Activated CD8-positive, alpha-beta memory T cell treated with anti-CD3 and anti-CD28 coated beads, Interleukin-2, amount 50 U/mL, for 48 hours (primary cell): ENCODE results near the gene CDHR2.
"Not testable (repeated sequence)": the region's sequence is repeated elsewhere in the genome, so short reads cannot be mapped to it uniquely, and the experiment has no call there.

Source experiments
- DNase-seq: peaks from one replicate; pipeline ENCODE4 v3.0.0-alpha.2; 2020

Gene CDHR2

DNA sequence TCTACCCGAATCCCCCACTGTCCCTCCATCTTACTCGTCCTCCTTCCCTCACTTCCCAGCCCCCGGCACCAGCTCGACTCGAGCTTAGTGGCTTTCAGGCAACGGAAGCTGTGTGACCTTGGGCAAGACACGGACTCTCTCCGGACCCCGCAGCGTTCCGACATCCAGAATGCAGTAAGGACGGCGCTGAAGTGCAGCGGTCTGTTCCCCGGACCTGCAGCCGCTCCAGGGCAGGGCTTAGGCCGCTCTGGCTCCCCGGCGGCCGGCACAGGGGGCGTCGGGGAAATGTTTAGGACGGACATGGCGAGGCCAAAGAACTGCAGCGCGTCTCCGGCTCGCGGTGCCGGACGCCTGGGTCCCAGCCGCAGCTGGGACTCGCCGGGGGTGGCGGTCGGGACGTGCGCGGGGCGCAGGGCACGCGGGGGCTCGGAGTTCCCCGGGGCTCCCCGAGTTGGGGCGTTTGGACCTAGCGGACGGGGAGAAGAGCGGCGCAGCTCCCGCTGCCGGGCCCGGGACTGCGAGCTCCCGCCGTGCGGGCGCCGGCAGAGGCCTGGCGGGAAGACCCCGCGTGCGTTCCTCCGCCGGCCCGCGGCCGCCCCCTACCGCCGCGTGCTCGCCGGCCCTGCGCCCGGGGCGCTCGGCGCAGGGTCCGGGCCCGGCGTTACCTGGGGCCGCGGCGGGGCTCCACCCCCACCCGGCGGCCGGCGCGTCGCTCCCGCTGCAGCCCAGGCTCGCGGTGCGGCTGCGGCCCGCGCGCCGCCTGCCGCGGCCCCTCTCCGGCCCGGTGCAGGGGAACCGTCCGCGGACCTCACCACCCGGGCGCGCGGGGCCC is 6.3 kb upstream of the CDHR2 start:
- peak; percentile 71 for DNase-seq

GRCh38 chr5:176543428-176544182 is 5.5 kb upstream of the CDHR2 start:
- DNase-seq: peak; percentile 88

DNA sequence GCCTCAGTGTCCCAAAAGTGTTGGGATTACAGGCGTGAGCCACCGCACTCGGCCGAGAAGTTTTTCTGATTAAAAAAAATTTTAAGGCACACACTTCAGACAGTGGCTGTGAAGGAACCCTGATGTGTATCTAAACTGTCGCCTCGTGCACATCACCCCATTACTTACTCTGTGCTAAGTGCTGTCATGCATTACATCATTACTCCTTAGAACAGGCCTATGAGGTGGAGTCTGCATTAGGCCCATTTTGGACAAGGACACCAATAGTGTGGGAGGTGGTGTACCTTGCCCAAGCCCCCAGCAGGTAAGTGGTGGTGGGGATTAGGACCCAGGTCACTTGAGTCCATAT is 3.8 kb upstream of the CDHR2 start:
- DNase-seq: no peak

DNA sequence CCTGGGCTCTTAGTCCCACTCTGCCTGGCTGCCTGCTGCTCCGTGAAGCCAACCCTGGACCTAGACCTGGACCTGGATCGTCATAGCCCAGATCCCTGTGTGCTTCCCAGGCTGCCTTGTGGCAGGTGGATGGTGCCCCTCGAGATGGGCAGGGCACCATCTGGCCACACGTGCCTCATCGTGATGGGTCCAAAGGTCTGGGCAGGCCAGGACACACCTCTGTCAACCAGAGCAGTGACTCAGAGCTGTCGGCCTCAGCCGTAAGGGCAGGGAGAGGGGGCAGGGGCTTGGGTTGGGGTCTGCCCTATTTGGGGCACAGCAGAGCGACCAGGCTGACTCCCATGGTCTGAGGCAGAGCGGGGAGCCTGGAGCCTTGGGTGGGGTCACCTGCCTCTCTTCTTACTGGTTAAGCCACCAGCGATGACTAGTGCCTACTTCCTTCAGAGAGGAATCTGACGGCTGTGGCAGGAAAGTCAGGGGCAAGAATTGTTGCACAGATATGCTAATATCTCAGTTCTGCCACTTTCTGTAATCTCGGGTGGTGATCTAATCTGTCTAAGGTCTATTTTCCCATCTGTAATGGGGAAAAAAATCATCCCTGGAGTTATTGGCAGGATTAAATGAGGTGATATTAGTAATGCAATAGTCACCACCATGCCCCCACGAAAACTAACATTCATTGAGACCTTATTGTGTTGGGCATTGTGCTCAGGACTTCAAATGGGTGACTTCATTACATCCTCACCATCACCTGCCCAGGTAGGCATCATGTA is 3.2 kb upstream of the CDHR2 start:
- DNase-seq: no peak

DNA sequence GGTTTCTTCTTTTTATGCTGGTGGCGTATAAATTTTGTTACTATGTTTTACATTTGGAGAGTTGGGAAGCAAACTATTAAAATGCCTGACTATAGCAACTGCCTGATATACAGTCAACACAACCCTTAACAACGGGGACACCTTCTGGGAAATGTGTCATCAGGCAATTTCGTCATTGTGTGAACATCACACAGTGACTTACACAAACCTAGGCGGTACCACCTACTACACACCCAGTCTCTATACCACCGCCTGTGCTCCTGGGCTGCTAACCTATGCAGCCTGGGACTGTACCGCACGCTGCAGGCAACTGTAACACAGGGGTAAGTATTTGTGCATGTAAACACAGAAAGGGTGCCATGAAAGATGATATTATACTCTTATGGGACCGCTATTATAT is 1.3 kb upstream of the CDHR2 start:
- DNase-seq: no peak

DNA sequence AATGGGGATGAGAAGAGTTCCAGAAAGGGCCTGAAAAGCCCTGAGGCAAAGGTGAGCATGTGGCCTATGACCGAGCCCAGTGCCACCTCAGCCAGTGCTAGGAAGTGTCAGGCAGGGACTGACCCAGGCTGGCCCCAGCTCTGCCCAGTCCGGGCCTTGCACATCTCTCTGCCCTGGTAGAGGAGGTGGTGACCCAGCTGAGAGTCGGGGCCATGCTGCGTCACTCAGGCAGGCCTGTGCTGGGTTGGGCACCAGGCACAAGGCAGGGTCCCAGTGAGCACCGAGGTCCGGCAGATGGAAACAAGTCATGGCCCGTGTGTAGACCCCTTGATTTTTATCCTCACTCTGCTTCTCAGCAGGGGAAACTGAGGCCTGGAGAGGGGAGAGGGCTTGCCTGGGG is 729 bp downstream of the CDHR2 start:
- no peak for DNase-seq

- no peak for DNase-seq
Measured at GRCh38 chr5:176550275-176550831, 1.2 kb downstream of the CDHR2 start.

- not testable (repeated sequence) for DNase-seq
Measured at GRCh38 chr5:176550937-176551336, 1.8 kb downstream of the CDHR2 start.

DNA sequence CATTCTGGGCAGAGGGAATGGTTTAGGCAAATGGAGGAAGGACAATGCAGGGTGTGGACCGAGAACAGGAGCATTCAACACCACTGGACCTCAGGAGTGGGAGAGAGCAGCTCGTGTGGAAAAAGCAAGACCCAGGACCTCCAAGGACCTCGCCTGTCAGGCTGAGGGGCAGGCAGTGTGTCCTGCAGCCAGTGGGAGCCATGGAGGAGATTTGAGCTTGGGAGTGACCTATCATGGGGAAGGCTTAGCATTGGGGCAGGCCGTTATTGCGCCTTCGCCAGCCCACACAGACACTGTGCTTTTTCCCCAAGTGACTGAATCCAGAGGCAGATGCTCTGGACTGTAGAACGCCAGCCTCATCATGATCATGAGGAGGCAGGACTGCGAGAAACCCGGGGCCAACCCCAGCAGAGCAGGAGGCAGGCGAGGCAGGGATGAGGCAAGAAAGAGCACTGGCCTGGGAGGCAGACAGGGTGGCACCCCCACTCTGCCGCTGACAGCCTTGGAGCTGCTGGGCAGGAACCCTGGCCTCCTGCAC is 3.3 kb downstream of the CDHR2 start:
- DNase-seq: no peak

DNA sequence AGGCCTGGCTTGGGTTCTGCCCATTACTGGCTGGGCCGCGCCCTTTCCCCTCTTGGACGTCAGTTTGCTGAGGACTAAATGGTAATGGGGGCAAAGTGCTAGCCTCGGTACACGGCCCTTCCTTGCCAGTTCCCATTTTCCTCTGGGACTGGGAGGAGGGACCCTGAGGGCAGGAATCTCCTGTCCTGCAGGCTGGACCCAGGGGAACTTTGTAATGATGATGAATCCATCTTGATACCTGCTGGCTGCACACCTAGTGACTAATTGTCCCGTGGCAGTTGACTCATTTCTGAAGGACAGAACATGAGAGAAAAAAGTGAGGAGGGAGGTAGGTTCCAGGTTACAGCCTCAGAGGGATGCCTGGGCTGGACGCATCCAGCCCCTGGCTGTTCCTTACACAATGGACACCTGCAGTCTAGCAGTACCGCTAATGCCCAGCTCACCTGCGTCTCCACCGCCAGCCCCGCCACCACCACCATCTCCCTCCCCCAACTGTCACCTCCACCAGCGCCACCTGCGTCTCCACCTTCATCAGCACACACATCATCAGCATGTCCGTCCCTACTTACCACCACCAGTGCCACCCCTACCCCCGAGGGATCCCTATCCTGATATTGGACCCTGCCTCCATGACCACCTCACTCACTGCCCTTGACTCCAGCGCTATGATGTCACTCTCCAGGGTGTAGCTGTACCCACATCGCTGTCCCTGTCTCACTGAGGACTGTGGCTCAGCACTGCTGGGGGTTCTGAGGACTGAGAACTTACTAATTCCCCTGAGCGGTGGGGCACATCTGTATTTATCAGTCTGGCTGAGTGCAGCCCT is 4.3 kb downstream of the CDHR2 start:
- DNase-seq: no peak

- no peak for DNase-seq
Measured at GRCh38 chr5:176557846-176558245, 8.7 kb downstream of the CDHR2 start.

DNA sequence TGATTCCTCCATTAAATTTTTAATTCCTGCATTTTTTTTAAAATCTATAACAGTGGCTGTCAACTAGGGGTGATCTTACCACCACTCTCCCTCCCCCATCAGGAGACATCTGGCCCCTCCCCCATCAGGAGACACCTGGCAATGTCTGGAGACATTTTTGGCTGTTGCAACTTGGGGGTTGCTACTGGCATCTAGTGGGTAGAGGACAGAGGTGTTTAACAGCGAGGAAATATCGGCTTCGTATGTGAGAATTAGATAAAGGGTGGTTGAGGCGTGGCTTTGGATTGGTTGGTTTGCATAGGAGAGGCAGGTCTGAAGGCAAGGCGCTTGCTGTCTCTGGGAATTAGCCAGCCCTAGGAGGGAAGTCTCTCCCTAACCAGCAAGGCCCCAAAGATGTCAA is 10.5 kb downstream of the CDHR2 start:
- DNase-seq: no peak

DNA sequence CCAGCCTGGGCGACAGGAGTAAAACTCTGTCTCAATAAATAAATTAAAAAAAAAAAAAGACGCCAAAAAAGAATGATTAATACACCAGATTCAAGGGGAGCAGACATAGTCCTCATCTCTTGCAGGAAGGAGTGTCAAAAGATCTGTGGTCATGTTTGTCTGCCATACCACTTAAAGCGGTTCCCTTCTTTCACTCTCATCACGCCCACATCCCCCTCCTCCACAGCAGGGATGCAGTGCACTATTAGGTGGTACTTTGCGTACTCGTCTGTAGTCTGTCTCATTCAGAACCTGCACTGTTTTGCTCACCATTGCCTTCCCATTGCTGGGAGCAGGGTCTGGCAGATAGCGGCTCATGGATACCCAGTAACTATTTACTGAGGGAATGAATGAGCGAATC is 11.2 kb downstream of the CDHR2 start:
- peak; percentile 63 for DNase-seq

- no peak for DNase-seq
Measured at GRCh38 chr5:176561259-176561658, 12.1 kb downstream of the CDHR2 start.

GRCh38 chr5:176562189-176562588 is 13.0 kb downstream of the CDHR2 start:
- no peak for DNase-seq

DNA sequence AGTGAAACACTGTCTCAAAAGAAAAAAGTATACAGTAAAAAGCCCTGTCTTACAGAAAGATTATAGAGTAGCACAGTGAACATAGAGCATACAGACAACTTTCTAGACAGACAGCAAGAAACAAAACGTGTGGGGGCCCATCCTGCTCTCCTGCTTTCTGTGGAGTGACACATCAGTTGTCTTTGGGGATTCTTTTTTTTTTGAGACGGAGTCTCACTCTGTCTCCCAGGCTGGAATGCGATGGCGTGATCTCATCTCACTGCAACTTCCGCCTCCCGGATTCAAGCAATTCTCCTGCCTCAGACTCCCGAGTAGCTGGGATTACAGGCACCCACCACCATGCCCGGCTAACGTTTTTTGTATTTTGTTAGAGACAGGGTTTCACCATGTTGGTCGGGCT is 14.9 kb downstream of the CDHR2 start:
- DNase-seq: no peak

- no peak for DNase-seq
Measured at GRCh38 chr5:176565760-176566288, 16.7 kb downstream of the CDHR2 start.

DNA sequence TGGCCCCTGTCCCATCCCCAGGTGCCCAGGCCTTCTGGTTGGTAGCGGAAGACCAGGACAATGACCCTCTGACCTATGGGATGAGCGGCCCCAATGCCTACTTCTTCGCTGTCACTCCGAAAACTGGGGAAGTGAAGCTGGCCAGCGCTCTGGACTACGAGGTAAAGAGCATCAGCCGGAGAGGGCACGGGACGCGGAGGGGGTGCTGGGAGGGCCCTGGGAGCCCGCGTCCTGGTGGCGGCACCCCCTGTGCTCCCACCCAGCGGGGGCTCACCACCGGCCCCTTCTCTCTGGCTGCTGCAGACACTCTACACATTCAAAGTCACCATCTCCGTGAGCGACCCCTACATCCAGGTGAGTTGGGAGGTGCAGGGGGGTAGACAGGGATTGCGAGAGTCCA is 19.5 kb downstream of the CDHR2 start:
- DNase-seq: no peak

DNA sequence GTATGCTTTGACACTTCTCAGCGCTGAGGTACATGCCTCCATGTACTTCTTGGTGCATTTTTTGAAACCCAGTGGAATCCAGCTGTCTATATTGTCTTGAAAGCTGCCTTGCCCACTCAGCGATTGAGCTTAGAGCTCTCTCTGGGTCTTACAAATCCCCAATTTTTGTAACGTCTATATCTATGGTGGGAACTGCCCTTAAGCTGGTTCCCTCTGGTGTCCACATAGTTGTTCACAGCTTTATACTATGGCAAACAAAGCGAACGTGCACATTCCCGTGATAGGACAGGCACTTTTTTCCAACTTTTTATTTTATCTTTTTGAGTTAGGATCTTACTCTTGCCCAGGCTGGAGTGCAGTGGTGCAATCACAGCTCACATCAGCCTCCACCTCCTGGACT is 20.9 kb downstream of the CDHR2 start:
- DNase-seq: no peak

DNA sequence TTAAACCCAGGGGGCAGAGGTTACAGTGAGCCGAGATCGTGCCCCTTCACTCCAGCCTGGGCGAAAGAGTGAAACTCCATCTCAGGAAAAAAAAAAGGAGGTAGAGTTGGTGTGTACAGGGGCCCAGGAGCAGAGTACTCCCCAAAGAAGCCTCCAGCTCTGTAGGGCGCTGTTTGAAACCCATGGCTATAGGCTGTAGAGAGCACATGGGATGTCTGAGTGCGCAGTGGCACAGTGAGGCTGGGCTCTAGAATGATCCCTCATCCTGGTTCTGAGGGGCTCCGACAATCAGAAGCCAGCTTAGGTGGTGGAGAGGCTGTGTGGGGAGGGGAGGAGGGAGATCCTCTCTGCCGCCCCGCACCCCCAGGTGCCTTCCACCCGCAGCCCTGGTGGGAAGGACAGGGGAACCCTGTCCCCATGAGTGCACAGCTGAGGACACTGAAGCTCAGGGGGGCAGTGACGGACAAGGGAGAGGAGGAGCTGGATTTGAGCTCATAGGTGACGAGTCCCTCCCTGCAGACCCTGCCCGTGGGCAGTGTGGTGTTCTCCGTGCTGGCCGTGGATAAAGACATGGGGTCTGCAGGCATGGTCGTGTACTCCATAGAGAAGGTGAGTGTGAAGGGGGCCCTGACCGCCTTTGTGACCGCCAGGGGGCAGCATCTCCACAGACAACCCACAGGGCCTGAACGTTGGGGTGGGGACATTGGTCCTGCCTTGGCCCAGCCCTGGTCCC is 24.6 kb downstream of the CDHR2 start:
- DNase-seq: peak; percentile 96

DNA sequence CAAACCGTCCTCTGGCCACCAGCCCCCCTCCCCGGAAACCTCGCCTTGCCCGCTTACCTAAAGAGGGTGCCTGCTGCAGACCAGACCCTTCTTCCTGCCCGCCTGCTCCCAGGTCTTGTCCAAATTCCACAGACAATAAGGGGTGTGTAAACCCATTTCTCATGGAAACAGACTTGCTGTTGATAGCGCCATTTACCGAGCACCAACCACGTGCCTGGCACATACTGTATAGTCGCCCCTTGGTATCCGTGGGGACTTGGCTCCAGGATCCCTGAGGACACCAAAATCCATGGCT is 25.1 kb downstream of the CDHR2 start:
- no peak for DNase-seq
